HG03520 (cell line): ENCODE results near the gene PER1.

Source experiments
- ATAC-seq: cut with Tn5 transposase; IDR thresholded peaks from one replicate; pipeline ENCODE4 v1.9.1; 2021; ENCODE audit warnings: mild to moderate bottlenecking, moderate library complexity; ENCODE audit not compliant: unreplicated experiment

Gene PER1

DNA sequence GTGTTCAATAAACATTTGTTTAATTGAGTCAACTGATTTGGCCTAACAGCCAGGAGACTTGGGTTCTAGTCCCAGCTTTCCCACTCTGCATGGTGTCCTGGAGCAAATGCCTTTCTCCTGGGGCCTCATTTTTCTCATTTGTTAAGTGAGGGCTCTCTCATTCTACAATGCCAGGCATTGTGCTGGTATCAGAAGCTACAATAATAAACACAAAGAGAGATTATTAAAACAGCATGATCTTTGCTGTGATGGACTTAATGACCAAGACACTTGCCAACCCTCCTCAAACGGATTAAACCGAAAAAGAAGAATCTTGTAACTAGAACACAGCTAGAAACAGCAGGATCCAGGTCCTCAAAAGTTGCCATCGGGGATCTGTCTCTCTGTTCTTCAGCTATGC is 15.3 kb upstream of the PER1 start:
- no peak for ATAC-seq

DNA sequence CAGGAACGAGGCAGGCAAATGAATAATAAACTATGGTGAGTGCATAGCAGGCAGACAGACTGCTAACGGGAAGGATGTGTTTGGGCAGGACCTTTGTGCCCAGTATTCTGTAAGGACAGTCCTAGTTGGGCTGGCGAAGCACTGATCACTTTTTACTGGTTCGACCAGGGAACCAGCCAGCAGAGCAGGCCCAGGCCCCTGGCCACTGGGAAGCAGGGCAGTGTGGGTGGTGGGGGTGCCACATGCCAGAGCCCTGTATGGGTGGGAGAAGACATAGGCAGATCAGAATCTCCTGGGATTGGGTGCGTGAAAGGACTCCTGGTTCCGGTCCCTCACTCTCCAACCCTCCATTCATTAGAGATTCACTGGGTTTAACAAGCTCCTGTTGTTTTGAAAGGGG is 14.5 kb upstream of the PER1 start:
- no peak for ATAC-seq

DNA sequence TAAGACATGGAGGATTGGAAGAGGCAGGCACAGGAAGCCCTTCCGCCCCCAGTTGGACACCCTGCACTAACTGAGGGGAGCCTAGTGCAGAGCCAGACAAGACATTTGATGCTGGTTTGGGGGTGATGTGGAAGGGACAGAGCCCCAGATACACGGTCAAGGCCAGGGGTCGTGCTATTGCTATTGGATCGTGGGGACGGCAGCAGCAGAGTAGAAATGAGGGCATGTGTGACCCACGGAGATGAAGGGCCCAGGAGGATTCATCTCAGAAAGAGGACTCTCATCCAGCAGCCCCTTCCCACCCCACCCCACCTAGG is 12.6 kb upstream of the PER1 start:
- no peak for ATAC-seq

DNA sequence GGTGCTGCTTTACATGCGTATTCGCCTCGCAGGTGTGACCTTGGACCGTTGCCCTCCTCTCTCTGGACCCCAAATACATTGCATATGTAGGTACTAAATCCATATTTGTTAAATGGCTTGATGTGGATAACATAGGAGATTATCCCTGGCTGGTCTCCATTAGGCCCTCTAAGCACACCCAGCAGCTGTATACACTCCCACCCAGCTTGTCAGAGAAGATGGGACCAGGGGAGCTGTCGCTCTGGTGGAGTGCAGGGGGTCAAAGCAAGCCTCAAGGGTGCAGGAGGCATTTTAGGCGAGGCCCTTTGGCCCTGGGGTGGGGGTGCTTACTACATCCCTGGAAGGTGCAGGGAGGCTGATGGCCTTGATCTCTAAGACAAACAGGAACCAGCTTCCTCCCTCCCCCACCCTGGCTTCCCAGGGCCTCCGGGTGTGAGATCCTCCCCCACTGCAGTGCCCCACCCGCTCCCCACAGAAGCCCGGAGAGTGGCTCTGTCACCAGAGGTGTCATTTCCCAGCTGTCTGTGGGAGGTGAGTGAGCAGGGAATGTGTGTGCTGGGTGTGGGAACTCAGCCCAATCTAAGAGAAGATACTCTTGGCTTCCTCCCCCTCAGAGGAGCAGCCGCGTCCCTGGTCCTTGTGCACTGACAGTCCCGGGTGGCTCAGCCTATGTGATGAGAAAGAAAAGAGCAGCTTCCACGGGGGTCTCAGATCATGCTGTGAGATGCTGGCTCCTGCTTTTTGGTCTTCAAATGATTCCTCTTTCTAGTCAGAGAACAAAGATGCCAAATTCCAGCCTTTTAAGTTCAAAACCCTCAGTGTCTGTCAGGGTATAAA is 12.0 kb upstream of the PER1 start:
- ATAC-seq: no peak

DNA sequence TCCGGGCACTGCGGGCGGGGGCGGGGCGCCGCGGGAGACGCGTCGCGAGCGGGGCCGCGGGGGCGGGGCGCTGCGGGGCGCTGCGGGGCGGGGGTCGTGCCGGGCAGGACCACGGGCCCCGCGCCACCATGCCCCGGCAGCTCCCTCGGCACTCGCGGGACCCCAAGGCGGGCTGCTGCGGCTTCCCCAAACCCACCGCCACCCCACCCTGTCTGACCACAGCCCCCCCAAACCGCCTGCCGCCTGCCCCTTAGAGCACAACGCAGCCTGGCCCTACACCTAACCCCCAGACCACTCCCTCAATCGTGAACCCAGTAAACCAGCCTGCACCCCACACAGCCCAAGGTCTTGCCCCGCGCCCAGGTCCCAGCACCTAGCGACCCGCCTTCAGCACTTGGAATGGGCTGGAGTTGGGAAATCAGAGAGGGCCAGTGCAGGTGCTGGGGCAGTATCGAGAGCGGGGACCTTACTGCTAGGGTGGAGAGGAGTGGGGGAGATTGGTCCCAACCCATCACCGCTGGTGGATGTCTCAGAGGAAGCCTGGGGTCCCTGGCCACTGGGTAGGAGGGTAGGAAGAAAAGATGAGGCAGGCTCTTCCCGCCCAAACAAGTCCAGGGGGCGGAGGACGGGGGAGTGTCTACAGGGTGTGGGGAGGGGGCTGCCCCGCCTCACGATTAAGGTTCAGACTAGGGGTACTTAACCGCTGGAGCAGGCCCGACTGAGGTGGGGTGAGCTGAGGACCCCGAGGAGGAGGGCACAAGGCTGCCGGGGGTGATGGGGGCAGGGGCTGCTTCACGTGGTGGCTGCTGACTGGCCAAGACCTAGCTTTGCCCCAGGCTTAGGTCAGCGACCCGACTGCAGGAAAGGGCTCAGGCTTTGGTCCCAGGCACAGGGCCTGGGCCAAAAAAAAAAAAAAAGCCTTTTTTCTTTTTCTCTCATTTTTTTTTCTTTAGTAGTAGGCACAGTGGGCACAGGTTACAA is 11.1 kb upstream of the PER1 start:
- ATAC-seq: no peak

DNA sequence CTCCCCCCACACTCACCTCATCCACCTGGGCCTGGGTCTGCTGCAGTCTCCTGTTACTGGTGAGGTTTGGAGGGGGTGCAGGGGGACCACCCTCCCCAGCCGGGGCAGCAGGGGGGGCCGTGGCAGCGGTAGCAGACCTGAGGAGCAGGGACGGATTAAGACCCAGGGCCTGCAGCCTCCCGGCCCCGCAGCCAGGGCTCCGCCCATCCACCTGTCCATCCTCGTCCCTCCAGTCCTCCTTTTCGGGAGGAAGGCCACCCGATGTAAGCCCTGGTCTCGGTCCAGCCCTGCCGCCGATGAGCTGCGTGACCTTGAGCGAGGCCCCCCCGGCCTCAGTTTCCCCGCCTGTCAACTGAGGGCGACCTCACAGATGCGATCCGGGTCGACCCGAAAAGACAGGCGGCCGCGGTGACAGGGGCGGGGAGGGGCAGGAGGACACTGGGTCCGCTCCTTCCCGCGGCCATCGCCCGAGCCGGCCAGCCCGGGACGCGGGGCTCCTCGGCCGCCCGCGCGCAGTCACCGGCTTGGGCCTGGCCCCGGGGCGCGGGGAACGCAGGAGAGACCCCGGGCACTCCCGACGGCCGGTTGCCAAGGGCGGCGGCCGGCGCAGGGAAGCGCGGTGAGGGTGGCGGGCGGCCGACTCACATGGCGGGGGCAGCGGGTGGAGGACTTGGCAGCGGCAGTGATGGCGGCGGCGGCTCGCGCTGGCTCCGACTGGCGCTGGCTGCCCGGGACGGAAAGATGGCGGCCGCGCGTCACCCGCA is 10.2 kb upstream of the PER1 start, which contains the start of gene VAMP2:
Gene VAMP2 (minus strand): TSS at position 716 of the 764 bp plus-strand sequence. CDS start 69 bp downstream, at position 647.
- peak; percentile 39 for ATAC-seq

DNA sequence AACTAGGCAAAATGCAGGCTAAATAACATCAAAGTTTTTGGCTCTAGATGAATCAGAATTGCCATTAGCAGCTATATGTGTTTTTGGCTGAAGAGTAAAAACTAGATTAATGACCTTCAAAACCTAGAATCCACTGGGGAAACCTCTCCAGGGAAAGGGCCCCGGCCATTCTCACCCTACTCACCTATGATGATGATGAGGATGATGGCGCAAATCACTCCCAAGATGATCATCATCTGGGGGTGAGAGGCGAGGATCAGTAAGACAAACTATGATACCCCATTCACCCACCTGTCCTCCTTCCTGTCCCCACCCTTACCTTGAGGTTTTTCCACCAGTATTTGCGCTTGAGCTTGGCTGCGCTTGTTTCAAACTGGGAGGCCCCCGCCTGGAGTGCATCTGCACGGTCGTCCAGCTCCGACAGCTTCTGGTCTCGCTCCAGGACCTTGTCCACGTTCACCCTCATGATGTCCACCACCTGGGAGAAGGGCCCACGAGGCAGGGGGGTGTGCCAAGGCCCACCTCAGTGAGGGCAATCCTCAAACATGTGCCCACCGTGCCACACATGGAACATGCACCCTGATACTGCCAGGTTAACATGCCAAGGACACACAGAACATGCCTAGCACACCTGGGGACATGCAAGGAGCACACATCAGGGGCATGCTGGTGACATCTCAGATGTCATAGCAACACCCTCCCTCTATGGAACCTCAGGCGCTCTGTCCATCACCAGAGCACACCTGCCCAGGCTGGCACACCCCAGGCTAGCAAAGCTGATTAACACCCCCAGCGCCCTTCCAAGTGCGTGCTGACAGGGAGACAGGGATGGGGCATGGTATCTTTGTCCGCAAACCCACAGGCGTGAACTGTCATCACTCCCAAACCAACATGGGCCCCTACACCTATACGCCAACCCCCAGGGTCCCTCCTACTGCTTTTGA is 9.4 kb upstream of the PER1 start:
- no peak for ATAC-seq

DNA sequence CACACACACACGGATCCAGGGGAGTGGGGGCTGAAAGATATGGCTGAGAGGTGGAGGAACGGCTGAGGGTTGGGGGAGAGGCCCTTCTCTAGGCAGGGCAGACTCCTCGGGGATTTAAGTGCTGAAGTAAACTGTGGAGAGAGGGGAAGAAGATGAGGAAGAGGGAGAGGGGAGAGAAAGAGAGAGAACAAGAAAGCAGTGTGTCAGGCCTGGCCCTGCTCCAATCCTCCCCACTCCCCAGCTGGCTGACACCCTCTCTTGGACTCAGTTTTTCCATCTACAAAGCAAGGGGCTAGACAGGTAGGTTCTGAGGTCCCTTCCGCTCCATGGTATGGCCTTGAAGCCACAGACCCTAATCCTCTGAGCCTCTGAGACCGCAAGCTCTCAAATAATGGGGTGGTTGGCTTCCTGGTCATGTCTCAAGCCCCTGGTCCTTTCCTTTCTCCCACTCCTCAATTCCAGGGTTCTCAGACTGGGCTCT is 8.6 kb upstream of the PER1 start:
- no peak for ATAC-seq

DNA sequence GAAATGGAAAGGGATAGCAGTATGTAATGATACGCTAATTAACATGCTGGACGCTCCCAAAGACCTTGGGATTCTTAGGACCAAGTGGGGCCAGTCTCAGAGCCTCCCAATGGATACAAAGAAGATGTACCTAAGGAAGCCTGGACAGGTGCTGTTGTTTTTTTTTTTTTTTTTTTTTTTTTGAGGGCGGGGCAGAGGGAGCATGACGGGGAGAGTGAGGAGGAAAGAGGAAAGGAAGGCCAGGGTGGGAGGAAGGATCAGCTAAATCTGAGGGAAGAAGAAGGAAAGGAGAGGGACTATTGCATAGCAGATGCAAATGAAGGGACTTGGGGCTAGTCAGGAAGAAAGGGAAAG is 8.0 kb upstream of the PER1 start:
- ATAC-seq: no peak

DNA sequence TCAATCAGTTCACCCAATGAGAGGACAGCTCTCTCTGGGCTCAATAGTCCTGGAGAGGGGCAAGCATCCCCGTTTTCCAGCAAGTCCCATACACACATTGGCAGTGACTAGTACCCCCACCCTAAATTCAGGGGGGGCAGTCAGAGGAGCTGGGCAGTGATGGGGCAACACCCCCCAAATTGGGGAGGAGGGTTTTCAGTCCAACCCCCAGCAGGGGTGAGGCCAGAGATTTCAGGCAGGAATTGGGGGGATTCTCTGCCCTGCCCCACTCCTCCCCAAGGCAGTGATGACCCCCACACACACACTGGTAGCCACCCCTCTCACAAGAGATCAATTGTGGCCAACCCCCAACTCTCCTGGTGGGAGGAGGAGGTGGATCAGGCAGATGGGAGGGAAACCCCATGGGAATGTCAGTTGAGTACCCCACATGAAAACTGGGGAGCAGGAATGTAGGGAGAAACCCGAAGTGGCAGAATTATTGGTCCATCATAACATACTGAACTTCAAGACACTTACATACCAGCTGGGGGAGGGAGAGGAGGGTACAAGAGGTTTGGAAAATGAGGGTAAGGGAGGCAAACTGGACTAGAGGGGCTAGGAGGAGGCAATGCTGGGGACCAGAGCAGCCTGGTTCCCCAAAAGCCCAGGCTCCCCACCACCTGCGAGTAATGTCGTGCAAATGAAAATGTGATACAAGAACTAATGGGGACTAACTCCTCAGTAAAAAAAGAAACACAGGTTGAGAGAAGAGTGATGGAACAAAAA is 7.4 kb upstream of the PER1 start:
- no peak for ATAC-seq

DNA sequence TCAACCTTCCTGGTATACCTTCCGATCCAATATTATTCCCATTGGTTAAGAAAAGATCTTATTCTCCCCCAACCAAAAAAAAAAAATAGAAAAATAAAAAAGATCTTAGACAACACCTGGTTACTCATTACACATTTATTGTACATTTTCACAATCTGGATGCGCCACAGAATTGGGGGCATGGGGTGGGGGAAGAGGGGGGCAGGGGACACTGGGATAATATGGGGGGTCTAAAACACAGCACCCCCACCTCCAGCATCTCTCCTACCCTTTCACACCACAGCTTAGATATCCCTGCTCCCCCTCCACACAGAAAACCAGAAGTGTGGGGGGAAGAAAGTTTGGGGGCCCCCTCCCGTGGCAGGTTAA is 6.8 kb upstream of the PER1 start:
- ATAC-seq: no peak

DNA sequence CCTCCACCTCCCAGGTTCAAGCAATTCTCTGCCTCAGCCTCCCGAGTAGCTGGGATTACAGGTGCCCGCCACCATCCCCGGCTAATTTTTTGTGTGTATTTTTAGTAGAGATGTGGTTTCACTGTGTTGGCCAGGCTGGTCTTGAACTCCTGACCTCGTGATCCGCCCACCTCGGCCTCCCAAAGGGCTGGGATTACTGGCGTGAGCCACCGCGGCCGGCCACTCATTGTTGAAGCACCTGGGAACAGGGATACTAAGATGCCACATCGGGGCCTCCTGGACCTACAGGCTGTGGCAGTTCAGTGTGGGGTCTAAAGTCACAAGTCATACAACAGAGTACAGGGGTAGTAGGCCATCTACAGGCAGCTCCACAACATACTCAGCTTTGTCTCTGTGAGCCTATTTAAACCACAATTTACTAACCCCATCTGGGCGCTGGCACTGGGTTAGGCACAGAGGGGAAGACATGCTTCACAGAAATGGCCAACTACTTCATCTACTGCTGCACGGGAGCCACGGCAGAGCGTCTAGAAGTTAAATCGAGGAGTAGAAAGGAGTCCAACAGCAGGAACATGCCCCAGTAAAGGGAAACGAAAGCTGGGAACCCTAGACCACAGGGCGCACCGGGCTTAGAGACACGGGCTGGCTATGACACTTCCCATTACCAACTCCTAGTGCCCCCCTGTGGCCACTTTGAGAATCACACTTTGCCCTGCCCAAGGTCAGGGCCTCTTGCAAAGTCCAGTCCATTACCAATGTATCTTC is 6.2 kb upstream of the PER1 start:
- no peak for ATAC-seq

DNA sequence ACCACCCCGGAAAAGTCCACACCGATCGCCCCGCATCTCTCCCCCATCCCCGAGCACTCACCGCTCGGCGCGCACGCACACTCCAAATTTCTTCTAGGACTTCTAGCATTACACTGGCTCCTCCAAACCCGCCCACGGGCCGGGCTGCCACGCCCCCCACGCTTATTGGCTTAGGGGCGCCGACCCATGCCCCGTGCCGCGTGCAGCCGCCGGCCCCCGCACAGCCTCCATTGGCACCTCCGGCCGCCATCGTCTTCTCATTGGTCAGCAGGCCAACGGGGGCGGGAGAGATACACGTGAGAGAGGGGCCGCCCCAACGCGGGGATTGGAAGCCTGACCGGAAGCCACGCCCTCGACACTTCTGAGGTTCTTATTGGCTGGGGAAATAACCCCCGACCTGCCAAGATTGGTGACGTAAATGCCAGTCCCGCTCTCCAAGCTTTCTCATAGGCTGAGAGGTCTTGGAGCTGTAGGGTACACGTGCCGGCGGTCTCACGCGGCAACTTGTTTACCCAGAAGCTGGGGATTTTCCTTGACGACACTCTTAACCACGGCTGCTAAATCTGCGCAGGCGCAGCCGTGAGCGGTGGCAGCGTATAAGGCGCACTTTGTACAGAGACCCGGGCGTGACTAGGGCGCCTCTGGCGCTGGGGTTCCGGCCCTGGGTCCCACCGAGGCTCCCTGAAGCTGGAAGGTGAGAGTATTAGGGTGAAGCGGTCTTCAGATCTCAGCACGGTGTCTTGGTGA is 4.2 kb upstream of the PER1 start:
- ATAC-seq: peak; percentile 72

DNA sequence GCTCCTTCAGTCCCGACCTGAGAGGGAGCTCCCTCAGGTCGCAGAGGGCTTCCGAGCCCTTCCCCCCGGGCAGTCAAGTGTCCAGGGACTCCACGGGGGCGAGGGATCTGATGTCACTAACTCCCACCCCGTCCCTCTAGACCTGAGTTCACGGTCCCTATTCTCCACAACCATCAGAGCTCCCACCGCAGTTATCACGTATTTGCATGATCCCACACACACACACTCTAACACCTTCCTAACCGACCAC is 3.7 kb upstream of the PER1 start:
- no peak for ATAC-seq

DNA sequence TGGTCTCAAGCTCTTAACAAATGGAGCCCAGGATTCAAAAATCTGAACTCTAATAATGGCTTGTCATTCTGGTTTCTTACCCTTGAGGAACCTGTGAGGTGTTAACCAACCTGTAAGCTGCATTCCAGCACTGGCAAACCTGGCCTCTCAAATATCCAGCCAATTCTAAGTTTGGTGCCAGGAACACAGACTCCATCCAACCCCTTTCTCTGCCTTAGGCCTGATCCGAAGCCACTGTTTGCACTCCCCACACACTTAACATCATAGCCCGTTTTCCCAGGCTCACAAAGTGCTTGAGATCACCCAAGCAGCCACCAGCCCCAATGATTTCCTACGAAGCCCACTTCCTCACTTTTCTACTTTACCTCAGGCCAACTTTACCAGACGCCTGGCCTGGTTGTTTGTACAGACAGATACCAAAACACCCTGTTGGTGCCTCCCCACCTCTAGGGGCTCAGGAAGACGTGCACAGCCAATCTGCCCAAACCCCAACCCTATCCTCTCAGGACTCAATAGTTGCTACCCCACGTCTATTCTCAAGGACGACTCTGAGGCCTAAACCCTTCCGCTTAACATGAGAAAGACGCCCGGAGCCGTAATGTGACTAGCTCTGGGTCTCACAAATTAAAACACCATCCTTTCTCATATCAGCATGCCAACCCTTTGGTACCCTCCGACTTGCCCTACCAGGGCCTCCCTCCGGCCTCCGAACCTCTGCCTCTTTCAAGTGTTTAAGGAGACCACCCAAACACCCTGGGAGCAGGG is 3.2 kb upstream of the PER1 start:
- no peak for ATAC-seq

DNA sequence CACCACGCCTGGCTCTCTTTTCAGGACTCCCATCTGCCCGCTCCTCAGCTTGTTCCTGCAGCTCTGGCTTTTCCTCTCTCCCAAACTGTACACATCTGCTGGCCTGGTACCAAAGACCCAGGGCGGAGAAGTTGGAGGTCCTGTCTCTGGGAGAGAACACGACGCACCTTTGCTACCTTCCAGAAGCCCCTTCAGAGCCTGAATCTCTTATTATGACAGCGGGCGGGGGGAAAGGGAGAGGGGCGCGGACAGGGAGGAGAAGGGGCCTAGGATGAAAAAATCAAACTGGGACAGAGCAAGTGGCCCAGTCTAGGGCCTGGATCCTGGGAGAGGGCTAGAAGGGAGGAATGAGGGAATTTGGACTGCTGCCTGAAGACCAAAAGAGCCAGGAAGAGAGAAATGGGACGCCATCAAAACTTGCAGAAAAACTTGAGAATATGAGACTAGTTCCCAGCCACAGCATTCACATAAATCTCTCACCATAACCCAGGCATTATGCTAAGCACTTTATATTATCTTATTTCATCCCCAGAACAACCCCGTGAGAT is 2.5 kb upstream of the PER1 start:
- ATAC-seq: no peak

DNA sequence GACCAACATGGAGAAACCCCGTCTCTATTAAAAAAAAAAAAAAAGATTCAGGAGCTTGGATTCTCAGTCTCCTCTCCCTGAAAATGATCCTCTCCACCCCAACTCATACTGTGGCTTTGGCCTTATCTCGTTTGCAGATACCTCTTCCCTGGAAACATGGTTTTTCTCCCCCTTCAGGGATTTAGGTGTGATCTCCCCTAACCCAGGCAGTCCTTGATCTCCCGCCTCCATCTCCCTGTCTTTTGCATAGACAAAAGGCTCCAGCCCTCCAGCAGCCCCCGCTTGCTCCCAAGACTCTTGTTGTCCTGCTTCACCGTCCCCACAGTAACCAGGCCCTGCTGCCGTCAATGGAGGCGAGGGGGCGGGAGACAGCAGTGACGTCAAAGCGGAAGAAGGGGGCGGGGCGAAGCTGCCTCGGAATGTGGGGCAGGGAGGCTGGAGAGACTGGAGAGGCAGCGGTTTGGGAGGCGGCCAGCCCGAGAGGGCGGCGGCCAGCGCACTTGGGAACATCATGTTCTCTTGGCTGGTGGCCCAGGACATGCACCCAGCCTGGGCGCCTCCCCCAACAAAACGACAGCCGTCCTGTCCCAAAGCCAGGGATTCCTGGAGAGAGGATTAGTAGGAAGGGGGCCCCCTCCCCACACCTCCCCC is 1.9 kb upstream of the PER1 start:
- no peak for ATAC-seq
